ENCODE measurements around the gene AGAP1. TPM values are rescaled to one million over a fixed set of nuclear protein-coding genes. Genes with fewer than 3 reads are reported as not detected.

AGAP1 gene
- total RNA-seq, 1 donor from 2014 or later: 39.4 TPM

DNA sequence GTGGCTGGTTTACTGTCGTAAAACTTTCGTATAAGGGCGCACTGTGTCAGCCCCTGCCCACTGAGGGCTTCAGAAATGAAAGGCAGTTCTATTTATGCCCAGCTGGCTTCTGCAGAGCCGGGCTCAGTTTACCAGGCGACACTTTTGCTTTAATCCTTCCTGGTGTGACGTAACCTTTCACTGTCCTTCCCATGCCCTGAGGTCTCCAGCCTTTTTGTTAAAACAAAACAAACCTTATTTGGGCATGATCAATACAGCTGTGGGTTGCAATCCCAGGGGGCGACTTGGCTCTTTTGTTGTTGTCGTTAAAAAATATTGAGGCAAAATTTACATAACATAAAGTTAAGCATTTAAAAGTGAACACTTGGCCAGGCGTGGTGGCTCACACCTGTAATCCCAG, 85.3 kb downstream of the AGAP1 start:
- Histone ChIP-seq H3K9me3 (ENCODE audit: insufficient read depth, low read depth, low read length) (no peaks in the 10 kb centered on the region), H3K27me3 (ENCODE audit: insufficient read depth, low read length) (peaks cover 4% of the 10 kb centered on the region), H2AFZ (ENCODE audit: low read depth, low read length) (no peak overlapping the region), H3K36me3 (ENCODE audit: insufficient read depth, low read length) (no peaks in the 10 kb centered on the region), H3K27ac (ENCODE audit: low read depth, low read length) (no peak overlapping the region), H3K4me1 (ENCODE audit: insufficient read depth, low read length) (peaks cover 5% of the 10 kb centered on the region), H4K20me1 (ENCODE audit: insufficient read depth, low read length) (peaks cover 73% of the 10 kb centered on the region), H3K4me3 (ENCODE audit: insufficient read depth, low read depth, low read length) (no peak overlapping the region), H3K4me2 (ENCODE audit: low read length) (no peak overlapping the region), H3K79me2 (ENCODE audit: insufficient read depth, low read length) (peaks cover 30% of the 10 kb centered on the region), H3K9ac (ENCODE audit: low read length) (no peak overlapping the region)
- DNase-seq (ENCODE audit: low read depth) (no peak), FAIRE-seq (no peak)
- H3K9me3 Mint-ChIP-seq (ENCODE audit: unreplicated experiment): no peaks in the 10 kb centered on the region
- no peak for TF ChIP-seq EZH2 (IDR thresholded peaks at IDR 0.05; ENCODE audit: insufficient read depth, low read length)
- TF ChIP-seq, protein P1, sequence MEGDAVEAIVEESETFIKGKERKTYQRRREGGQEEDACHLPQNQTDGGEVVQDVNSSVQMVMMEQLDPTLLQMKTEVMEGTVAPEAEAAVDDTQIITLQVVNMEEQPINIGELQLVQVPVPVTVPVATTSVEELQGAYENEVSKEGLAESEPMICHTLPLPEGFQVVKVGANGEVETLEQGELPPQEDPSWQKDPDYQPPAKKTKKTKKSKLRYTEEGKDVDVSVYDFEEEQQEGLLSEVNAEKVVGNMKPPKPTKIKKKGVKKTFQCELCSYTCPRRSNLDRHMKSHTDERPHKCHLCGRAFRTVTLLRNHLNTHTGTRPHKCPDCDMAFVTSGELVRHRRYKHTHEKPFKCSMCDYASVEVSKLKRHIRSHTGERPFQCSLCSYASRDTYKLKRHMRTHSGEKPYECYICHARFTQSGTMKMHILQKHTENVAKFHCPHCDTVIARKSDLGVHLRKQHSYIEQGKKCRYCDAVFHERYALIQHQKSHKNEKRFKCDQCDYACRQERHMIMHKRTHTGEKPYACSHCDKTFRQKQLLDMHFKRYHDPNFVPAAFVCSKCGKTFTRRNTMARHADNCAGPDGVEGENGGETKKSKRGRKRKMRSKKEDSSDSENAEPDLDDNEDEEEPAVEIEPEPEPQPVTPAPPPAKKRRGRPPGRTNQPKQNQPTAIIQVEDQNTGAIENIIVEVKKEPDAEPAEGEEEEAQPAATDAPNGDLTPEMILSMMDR (IDR thresholded peaks at IDR 0.05; ENCODE audit: insufficient read depth, low read depth, low read length): no peak
- H3K4me1 Mint-ChIP-seq (ENCODE audit: low read depth, unreplicated experiment): peaks cover 20% of the 10 kb centered on the region
- no peaks in the 10 kb centered on the region for H3K27me3 Mint-ChIP-seq (ENCODE audit: low read depth, unreplicated experiment)
- H3K4me3 Mint-ChIP-seq (ENCODE audit: unreplicated experiment): no peak overlapping the region
- no peak overlapping the region for H3K27ac Mint-ChIP-seq (ENCODE audit: unreplicated experiment)
- H3K36me3 Mint-ChIP-seq (ENCODE audit: low read depth, unreplicated experiment): no peaks in the 10 kb centered on the region

DNA sequence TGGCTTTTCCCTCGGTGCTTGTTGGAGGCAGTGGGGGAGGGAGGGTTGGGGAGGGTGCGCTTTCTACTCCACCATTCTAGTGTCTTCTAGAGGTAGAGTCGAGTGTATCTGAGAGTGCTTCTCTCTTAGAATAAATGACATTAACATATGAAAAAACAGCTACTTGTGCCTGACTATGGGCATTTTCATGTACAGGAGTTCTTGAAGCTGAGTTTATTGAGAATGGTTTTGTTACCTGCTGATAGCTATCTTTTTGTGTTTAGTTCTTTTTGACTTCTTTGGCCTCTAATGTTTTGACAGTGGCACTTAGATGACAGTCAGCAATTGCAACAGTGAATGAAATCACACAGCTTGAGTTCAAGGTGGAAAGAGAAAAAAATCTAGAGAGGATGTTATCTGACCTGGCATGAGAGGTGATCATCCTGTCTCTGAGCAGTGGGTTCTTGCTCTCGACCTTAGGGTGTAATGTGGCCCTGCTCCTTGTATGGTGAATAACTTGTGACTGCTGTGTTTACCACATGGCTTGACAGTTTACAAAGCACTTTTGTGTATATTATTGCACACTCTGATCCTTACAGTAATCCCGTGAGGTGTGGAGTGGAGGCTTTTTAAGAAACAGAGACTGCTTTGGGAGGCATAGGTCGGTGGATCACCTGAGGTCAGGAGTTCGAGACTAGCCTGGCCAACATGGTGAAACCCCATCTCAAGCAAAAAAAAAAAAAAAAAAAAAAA, 86.7 kb downstream of the AGAP1 start:
- H2AFZ ChIP-seq (ENCODE audit: low read depth, low read length): no peak overlapping the region
- peaks cover 5% of the 10 kb centered on the region for H3K4me1 ChIP-seq (ENCODE audit: insufficient read depth, low read length)
- no peak overlapping the region for H3K9ac ChIP-seq (ENCODE audit: low read length)
- H3K27ac ChIP-seq (ENCODE audit: low read depth, low read length): no peak overlapping the region
- peaks cover 4% of the 10 kb centered on the region for H3K27me3 ChIP-seq (ENCODE audit: insufficient read depth, low read length)
- H3K27me3 Mint-ChIP-seq (ENCODE audit: low read depth, unreplicated experiment): no peaks in the 10 kb centered on the region
- H3K9me3 ChIP-seq (ENCODE audit: insufficient read depth, low read depth, low read length): no peaks in the 10 kb centered on the region
- FAIRE-seq (no peak), DNase-seq (ENCODE audit: low read depth) (no peak)
- H3K9me3 Mint-ChIP-seq (ENCODE audit: unreplicated experiment): no peaks in the 10 kb centered on the region
- H3K4me1 Mint-ChIP-seq (ENCODE audit: low read depth, unreplicated experiment): peaks cover 21% of the 10 kb centered on the region
- H3K36me3 ChIP-seq (ENCODE audit: insufficient read depth, low read length): no peaks in the 10 kb centered on the region
- peaks cover 27% of the 10 kb centered on the region for H3K79me2 ChIP-seq (ENCODE audit: insufficient read depth, low read length)
- no peak overlapping the region for H3K4me3 Mint-ChIP-seq (ENCODE audit: unreplicated experiment)
- no peak overlapping the region for H3K4me3 ChIP-seq (ENCODE audit: insufficient read depth, low read depth, low read length)
- H3K36me3 Mint-ChIP-seq (ENCODE audit: low read depth, unreplicated experiment): no peaks in the 10 kb centered on the region
- no peak overlapping the region for H3K27ac Mint-ChIP-seq (ENCODE audit: unreplicated experiment)
- H3K4me2 ChIP-seq (ENCODE audit: low read length): no peak overlapping the region
- peaks cover 72% of the 10 kb centered on the region for H4K20me1 ChIP-seq (ENCODE audit: insufficient read depth, low read length)
- no peak for TF ChIP-seq EZH2 (IDR thresholded peaks at IDR 0.05; ENCODE audit: insufficient read depth, low read length)
- TF ChIP-seq, protein P1 (IDR thresholded peaks at IDR 0.05; ENCODE audit: insufficient read depth, low read depth, low read length): no peak

DNA sequence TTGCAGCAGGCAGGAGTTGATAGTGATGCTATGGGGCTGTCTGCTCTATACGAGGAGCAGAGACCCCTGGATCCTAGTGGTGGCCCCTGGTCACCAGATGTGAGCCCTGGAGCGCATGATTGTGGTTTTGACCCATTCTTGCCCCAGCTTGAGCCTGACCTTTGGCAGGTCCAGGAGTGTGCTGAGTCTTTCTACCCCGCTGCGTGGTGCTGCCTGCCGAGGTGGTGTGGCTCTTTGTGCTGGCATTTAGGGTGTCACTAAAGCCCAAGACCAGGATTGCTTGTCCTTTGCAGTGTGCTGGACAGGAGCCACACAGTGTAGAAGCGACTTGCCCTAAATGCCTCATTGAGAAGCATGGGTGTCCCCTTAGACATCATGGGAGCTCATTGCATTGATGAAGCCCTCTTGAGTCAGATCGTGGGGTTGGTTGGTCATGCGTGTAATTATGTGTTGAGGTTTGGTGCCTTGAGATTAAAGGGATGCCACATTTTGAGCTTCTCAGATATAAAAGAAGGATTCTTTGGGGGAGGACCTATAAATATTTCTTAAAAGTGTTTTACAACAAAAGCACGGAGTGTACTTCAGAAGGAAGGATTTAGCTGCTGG, 88.3 kb downstream of the AGAP1 start:
- H3K4me2 ChIP-seq (ENCODE audit: low read length): no peak overlapping the region
- no peaks in the 10 kb centered on the region for H3K27me3 Mint-ChIP-seq (ENCODE audit: low read depth, unreplicated experiment)
- no peaks in the 10 kb centered on the region for H3K9me3 Mint-ChIP-seq (ENCODE audit: unreplicated experiment)
- DNase-seq (ENCODE audit: low read depth) (no peak), FAIRE-seq (no peak)
- no peaks in the 10 kb centered on the region for H3K36me3 ChIP-seq (ENCODE audit: insufficient read depth, low read length)
- peaks cover 3% of the 10 kb centered on the region for H3K27me3 ChIP-seq (ENCODE audit: insufficient read depth, low read length)
- no peak overlapping the region for H3K4me3 Mint-ChIP-seq (ENCODE audit: unreplicated experiment)
- H3K4me1 Mint-ChIP-seq (ENCODE audit: low read depth, unreplicated experiment): peaks cover 15% of the 10 kb centered on the region
- H3K4me1 ChIP-seq (ENCODE audit: insufficient read depth, low read length): peaks cover 5% of the 10 kb centered on the region
- H3K79me2 ChIP-seq (ENCODE audit: insufficient read depth, low read length): peaks cover 23% of the 10 kb centered on the region
- H3K36me3 Mint-ChIP-seq (ENCODE audit: low read depth, unreplicated experiment): no peaks in the 10 kb centered on the region
- TF ChIP-seq EZH2 (IDR thresholded peaks at IDR 0.05; ENCODE audit: insufficient read depth, low read length): no peak
- TF ChIP-seq, protein P1 (IDR thresholded peaks at IDR 0.05; ENCODE audit: insufficient read depth, low read depth, low read length): no peak
- no peaks in the 10 kb centered on the region for H3K9me3 ChIP-seq (ENCODE audit: insufficient read depth, low read depth, low read length)
- peaks cover 72% of the 10 kb centered on the region for H4K20me1 ChIP-seq (ENCODE audit: insufficient read depth, low read length)
- no peak overlapping the region for H3K27ac ChIP-seq (ENCODE audit: low read depth, low read length)
- H3K9ac ChIP-seq (ENCODE audit: low read length): no peak overlapping the region
- H3K4me3 ChIP-seq (ENCODE audit: insufficient read depth, low read depth, low read length): no peak overlapping the region
- no peak overlapping the region for H3K27ac Mint-ChIP-seq (ENCODE audit: unreplicated experiment)
- no peak overlapping the region for H2AFZ ChIP-seq (ENCODE audit: low read depth, low read length)
